K562 (cell line): Measurements from ENCODE around the gene EDARADD. TPM values are rescaled to one million over a fixed set of nuclear protein-coding genes. Genes with fewer than 3 reads are reported as not detected.

Experiments used
- ARID2 ChIP-seq: fragments of 450-650 bp; IDR thresholded peaks from 2 replicates; pipeline ENCODE4 v1.6.1; 2017; ENCODE audit warnings: antibody characterized with exemption, mild to moderate bottlenecking
- CHD2 ChIP-seq: IDR thresholded peaks from 2 replicates; pipeline ENCODE4 v1.6.1; 2011; ENCODE audit warnings: low read depth, low read length
- DNMT1 ChIP-seq: fragments of 450-650 bp; IDR thresholded peaks from 2 replicates; pipeline ENCODE4 v1.6.1; 2016; ENCODE audit warnings: antibody characterized with exemption, mild to moderate bottlenecking
- GTF2A2 ChIP-seq: IDR thresholded peaks from 2 replicates; pipeline ENCODE4 v1.6.1; 2016; ENCODE audit warnings: mild to moderate bottlenecking, missing genetic modification characterization, missing compliant biosample characterization
- KAT7 ChIP-seq: sonication (generic); formaldehyde crosslinking; IDR thresholded peaks from 2 replicates; pipeline ENCODE4 v1.8.0; 2022; ENCODE audit warnings: missing genetic modification reagents, mild to moderate bottlenecking, borderline replicate concordance
- NCOA2 ChIP-seq, 2 experiments: fragments of 450-650 bp; IDR thresholded peaks; 2 replicates each; pipeline ENCODE4 v1.6.1; 2018; ENCODE audit warnings: mild to moderate bottlenecking in 2 of 2, moderate library complexity in 1 of 2; ENCODE audit not compliant: partially characterized antibody in 2 of 2
- PHB ChIP-seq: fragments of 250-450 bp; sonication (Bioruptor Pico); IDR thresholded peaks from 2 replicates; pipeline ENCODE4 v1.5.0; 2021
- PHF20 ChIP-seq: fragments of 450-650 bp; IDR thresholded peaks from 2 replicates; pipeline ENCODE4 v1.6.1; 2018; ENCODE audit not compliant: partially characterized antibody
- SAFB2 ChIP-seq: fragments of 200-400 bp; formaldehyde crosslinking; IDR thresholded peaks from 2 replicates; pipeline ENCODE4 v1.6.1; 2018; ENCODE audit warnings: borderline replicate concordance, low read length, low read depth, moderate library complexity; ENCODE audit not compliant: severe bottlenecking
- SP2 ChIP-seq: IDR thresholded peaks from 2 replicates; pipeline ENCODE4 v1.6.1; 2011; ENCODE audit warnings: mild to moderate bottlenecking, low read depth, low read length, moderate library complexity; ENCODE audit not compliant: poor library complexity, severe bottlenecking; ENCODE audit errors: extremely low read depth
- ZNF12 ChIP-seq: sonication (generic); formaldehyde crosslinking; IDR thresholded peaks from 2 replicates; pipeline ENCODE4 v1.4.0; 2020; ENCODE audit warnings: mild to moderate bottlenecking, missing genetic modification reagents
- ZNF41 ChIP-seq: fragments of 250-450 bp; sonication (Bioruptor Pico); conservative IDR thresholded peaks from 2 replicates; pipeline ENCODE4 v1.4.0; 2020; ENCODE audit warnings: mild to moderate bottlenecking
- ZNF436 ChIP-seq: fragments of 250-450, 450-650 bp; sonication (Bioruptor Pico); formaldehyde crosslinking; IDR thresholded peaks from 2 replicates; pipeline ENCODE4 v1.7.0; 2020; ENCODE audit warnings: mild to moderate bottlenecking
- ZNF717 ChIP-seq: fragments of 250-450 bp; sonication (Bioruptor Pico); IDR thresholded peaks from 2 replicates; pipeline ENCODE4 v1.5.0; 2021
- ZNF75A ChIP-seq: fragments of 450-650 bp; formaldehyde crosslinking; IDR thresholded peaks from 2 replicates; pipeline ENCODE4 v1.4.0; 2020; ENCODE audit warnings: mild to moderate bottlenecking
- polyA plus RNA-seq, 8 experiments: library from polyadenylated mRNA; depleted of rRNA in 4 of 8; stranded (reverse) in 5 of 8; unstranded in 3 of 8; fragments of >200 nt; fragmentation: Nextera tagmentation in 2 of 8; fragmentation: Illumina TruSeq in 1 of 8; extraction: Ambion mirVana in 2 of 8; extraction: Trizol in 1 of 8; gene quantifications; 2 replicates each; pipeline versions ENCODE4 v1.2.1 to v1.2.3, GENCODE V29; 2011 to 2014; ENCODE audit warnings: inconsistent platforms in 1 of 8, missing spikeins in 1 of 8
- total RNA-seq, 7 experiments: library from RNA; depleted of rRNA in 6 of 7; stranded (reverse); fragments of >200 nt in 6 of 7; fragmentation: Illumina TruSeq in 2 of 7; extraction: Trizol in 2 of 7; gene quantifications; 2 replicates each; pipeline versions ENCODE4 v1.2.1 to v1.2.3, GENCODE V29; 2011 to 2021; ENCODE audit warnings: low replicate concordance in 1 of 7
- TF ChIP-seq, protein P1 (sequence below): fragments of 250-450 bp; sonication (Bioruptor Pico); IDR thresholded peaks from 2 replicates; pipeline ENCODE4 v1.5.0; 2021; ENCODE audit warnings: mild to moderate bottlenecking, borderline replicate concordance
- TF ChIP-seq, protein P2 (sequence below): fragments of 450-650 bp; IDR thresholded peaks from 2 replicates; pipeline ENCODE4 v1.6.1; 2016; ENCODE audit warnings: missing biosample characterization, missing genetic modification characterization
- TF ChIP-seq, protein P3 (sequence below): fragments of 450-650 bp; IDR thresholded peaks from 2 replicates; pipeline ENCODE4 v1.6.1; 2016; ENCODE audit warnings: antibody characterized with exemption
- TF ChIP-seq, protein P4 (sequence below): fragments of 250-450 bp; sonication (Bioruptor Pico); IDR thresholded peaks from 2 replicates; pipeline ENCODE4 v1.5.0; 2020; ENCODE audit warnings: mild to moderate bottlenecking, borderline replicate concordance
- TF ChIP-seq, protein P5 (sequence below): sonication (generic); formaldehyde crosslinking; IDR thresholded peaks from 2 replicates; pipeline ENCODE4 v1.8.0; 2022; ENCODE audit warnings: mild to moderate bottlenecking, missing genetic modification reagents

The EDARADD gene
- total and polyA plus RNA-seq, 9 of the 15 experiments (the other 6 are each of a cell fraction or from before 2014, with no cell fraction given) = 0.46 to 32.4 (median 20.6) TPM

DNA sequence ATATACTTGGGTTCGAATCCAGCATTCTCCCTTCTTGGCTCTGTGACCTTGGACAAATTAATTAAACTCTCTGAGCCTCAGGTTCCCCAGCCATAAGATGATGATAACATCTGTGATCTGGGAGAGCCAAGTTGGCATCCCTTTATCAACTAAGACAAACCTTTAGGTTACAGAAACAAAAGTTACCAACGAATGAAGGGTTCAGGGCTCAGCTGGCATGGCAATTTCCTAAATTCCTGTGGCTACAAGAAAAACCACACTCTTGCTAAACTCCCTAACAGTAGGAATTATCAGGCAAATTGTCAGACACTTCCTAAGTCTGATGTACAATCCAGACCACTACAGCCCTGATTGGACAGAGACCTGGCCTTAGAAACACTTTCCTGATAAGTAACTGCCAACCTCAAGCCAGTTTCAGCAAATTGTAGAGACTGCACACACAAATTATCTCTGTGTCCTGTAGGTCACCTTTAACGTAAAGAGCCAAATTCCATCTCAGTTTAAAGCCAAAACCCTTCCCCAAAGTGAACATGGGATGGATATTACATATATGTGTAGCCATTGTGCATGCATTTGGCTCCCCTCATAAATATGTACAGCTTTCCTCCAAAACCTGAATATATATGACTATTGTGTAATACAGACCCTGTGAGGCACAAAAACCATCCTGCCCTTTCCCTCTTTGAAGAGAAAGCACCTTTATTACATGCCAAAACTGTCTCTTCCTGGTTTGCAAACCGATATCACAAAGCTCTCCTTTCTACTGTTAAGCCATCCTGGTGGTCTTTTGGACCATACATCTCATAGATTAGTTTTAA lies 39.5 kb upstream of the EDARADD start (continued):
- TF ChIP-seq, protein P1, sequence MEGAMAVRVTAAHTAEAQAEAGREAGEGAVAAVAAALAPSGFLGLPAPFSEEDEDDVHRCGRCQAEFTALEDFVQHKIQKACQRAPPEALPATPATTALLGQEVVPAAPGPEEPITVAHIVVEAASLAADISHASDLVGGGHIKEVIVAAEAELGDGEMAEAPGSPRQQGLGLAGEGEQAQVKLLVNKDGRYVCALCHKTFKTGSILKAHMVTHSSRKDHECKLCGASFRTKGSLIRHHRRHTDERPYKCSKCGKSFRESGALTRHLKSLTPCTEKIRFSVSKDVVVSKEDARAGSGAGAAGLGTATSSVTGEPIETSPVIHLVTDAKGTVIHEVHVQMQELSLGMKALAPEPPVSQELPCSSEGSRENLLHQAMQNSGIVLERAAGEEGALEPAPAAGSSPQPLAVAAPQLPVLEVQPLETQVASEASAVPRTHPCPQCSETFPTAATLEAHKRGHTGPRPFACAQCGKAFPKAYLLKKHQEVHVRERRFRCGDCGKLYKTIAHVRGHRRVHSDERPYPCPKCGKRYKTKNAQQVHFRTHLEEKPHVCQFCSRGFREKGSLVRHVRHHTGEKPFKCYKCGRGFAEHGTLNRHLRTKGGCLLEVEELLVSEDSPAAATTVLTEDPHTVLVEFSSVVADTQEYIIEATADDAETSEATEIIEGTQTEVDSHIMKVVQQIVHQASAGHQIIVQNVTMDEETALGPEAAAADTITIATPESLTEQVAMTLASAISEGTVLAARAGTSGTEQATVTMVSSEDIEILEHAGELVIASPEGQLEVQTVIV (CRISPR knock-in tag) = no peak
- TF ChIP-seq PHF20 = no peak
- TF ChIP-seq SP2 = no peak
- TF ChIP-seq, protein P2, sequence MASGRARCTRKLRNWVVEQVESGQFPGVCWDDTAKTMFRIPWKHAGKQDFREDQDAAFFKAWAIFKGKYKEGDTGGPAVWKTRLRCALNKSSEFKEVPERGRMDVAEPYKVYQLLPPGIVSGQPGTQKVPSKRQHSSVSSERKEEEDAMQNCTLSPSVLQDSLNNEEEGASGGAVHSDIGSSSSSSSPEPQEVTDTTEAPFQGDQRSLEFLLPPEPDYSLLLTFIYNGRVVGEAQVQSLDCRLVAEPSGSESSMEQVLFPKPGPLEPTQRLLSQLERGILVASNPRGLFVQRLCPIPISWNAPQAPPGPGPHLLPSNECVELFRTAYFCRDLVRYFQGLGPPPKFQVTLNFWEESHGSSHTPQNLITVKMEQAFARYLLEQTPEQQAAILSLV = peak; percentile 44; the same call in 1 of the 2 replicates
- TF ChIP-seq, protein P3, sequence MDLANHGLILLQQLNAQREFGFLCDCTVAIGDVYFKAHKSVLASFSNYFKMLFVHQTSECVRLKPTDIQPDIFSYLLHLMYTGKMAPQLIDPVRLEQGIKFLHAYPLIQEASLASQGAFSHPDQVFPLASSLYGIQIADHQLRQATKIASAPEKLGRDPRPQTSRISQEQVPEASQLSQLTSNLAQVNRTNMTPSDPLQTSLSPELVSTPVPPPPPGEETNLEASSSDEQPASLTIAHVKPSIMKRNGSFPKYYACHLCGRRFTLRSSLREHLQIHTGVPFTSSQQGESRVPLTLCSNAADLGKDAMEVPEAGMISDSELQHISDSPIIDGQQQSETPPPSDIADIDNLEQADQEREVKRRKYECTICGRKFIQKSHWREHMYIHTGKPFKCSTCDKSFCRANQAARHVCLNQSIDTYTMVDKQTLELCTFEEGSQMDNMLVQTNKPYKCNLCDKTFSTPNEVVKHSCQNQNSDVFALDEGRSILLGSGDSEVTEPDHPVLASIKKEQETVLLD = 0 out of 2 replicates have a peak, but pooled peaks have one; percentile 39
- no peak for TF ChIP-seq ZNF717 (CRISPR knock-in tag)
- no peak for TF ChIP-seq ARID2
- no peak for TF ChIP-seq KAT7 (CRISPR knock-in tag)
- TF ChIP-seq ZNF436 (CRISPR knock-in tag) = no peak
- TF ChIP-seq NCOA2 (IDR thresholded peaks at IDR 0.05; ENCODE audit: partially characterized antibody in 2 of 2) = peak in 1 of 2 experiments; percentile 94
- TF ChIP-seq DNMT1 = no peak
- TF ChIP-seq CHD2 = no peak
- TF ChIP-seq, protein P4, sequence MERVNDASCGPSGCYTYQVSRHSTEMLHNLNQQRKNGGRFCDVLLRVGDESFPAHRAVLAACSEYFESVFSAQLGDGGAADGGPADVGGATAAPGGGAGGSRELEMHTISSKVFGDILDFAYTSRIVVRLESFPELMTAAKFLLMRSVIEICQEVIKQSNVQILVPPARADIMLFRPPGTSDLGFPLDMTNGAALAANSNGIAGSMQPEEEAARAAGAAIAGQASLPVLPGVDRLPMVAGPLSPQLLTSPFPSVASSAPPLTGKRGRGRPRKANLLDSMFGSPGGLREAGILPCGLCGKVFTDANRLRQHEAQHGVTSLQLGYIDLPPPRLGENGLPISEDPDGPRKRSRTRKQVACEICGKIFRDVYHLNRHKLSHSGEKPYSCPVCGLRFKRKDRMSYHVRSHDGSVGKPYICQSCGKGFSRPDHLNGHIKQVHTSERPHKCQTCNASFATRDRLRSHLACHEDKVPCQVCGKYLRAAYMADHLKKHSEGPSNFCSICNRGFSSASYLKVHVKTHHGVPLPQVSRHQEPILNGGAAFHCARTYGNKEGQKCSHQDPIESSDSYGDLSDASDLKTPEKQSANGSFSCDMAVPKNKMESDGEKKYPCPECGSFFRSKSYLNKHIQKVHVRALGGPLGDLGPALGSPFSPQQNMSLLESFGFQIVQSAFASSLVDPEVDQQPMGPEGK (CRISPR knock-in tag) = no peak
- no peak for TF ChIP-seq PHB (CRISPR knock-in tag)
- TF ChIP-seq, protein P5, sequence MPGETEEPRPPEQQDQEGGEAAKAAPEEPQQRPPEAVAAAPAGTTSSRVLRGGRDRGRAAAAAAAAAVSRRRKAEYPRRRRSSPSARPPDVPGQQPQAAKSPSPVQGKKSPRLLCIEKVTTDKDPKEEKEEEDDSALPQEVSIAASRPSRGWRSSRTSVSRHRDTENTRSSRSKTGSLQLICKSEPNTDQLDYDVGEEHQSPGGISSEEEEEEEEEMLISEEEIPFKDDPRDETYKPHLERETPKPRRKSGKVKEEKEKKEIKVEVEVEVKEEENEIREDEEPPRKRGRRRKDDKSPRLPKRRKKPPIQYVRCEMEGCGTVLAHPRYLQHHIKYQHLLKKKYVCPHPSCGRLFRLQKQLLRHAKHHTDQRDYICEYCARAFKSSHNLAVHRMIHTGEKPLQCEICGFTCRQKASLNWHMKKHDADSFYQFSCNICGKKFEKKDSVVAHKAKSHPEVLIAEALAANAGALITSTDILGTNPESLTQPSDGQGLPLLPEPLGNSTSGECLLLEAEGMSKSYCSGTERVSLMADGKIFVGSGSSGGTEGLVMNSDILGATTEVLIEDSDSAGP = no peak
- TF ChIP-seq ZNF41 = 0 out of 2 replicates have a peak, but pooled peaks have one; percentile 10
- TF ChIP-seq GTF2A2 (tag) = no peak
- TF ChIP-seq SAFB2 = no peak
- no peak for TF ChIP-seq ZNF12 (CRISPR knock-in tag)
- TF ChIP-seq ZNF75A (CRISPR knock-in tag) = no peak
